GM12878 (cell line): ENCODE results near the gene OLFM1. TPM values are rescaled to one million over a fixed set of nuclear protein-coding genes. Genes with fewer than 3 reads are reported as not detected.

Source experiments
- ATAC-seq: fragments of 200-7000 bp; cut with Tn5 transposase; 3 replicates; pipeline ENCODE4 v1.9.1; 2020; ENCODE audit warnings: mild to moderate bottlenecking, moderate library complexity
- BruUV-seq: library from RNA; stranded (reverse); fragments of 400-500 nt; replicated peaks from 2 replicates; lab custom pipeline; 2021; lab: Mats Ljungman, UMichigan
- CTCF ChIA-PET: fragments of 300-600 bp; sonication (Branson Sonifier 250); formaldehyde crosslinking; extraction: SDS; loops from one replicate; lab custom pipeline; 2021; ENCODE audit warnings: inconsistent platforms; lab: Yijun Ruan, JAX
- POLR2A ChIA-PET: fragments of 350-600 bp; formaldehyde crosslinking; extraction: SDS; loops from one replicate; lab custom pipeline; 2021; ENCODE audit warnings: inconsistent platforms; lab: Charles Lee
- RAD21 ChIA-PET: fragments of 300-600 bp; sonication (Branson Sonifier 250); formaldehyde crosslinking; loops from one replicate; lab custom pipeline; 2023; ENCODE audit warnings: antibody characterized with exemption; ENCODE audit not compliant: unreplicated experiment; lab: Charles Lee
- SMC1A ChIA-PET: fragments of 300-600 bp; sonication (Branson Sonifier 250); formaldehyde crosslinking; loops from one replicate; lab custom pipeline; 2023; ENCODE audit not compliant: unreplicated experiment, uncharacterized antibody; lab: Charles Lee
- DNase-seq: peaks from one replicate; pipeline ENCODE4 v3.0.0-alpha.2; 2011; ENCODE audit warnings: low read depth, low spot score
- FAIRE-seq: peaks from 3 replicates; lab custom pipeline; 2011; peaks lifted over from hg19 to GRCh38; lab: Jason Lieb, UNC
- H2AFZ ChIP-seq: 2 replicates; pipeline ENCODE4 v1.6.0; 2011; ENCODE audit warnings: low read depth, low read length, control low read depth; ENCODE audit not compliant: control insufficient read depth
- H3K27ac ChIP-seq: 2 replicates; pipeline ENCODE4 v1.5.1; 2011; ENCODE audit warnings: control low read depth; ENCODE audit not compliant: control insufficient read depth, insufficient read depth
- H3K27me3 ChIP-seq, 2 experiments: replicated peaks in 1 of 2; 2 replicates each; pipeline versions ENCODE4 v1.6.0 to v1.6.1; 2011; ENCODE audit warnings: low read length in 1 of 2; ENCODE audit not compliant: control insufficient read depth in 2 of 2, insufficient read depth in 2 of 2
- H3K36me3 ChIP-seq, 2 experiments: 2 replicates each; pipeline ENCODE4 v1.5.1; 2011; ENCODE audit warnings: low read length in 1 of 2; ENCODE audit not compliant: control insufficient read depth in 2 of 2, insufficient read depth in 2 of 2
- H3K4me1 ChIP-seq: 2 replicates; pipeline ENCODE4 v1.6.1; 2011; ENCODE audit warnings: mild to moderate bottlenecking, low read length, moderate library complexity, mixed read lengths; ENCODE audit not compliant: control insufficient read depth, insufficient read depth
- H3K4me2 ChIP-seq: 2 replicates; pipeline ENCODE4 v1.6.0; 2011; ENCODE audit warnings: control low read depth; ENCODE audit not compliant: control insufficient read depth, insufficient read depth
- H3K4me3 ChIP-seq: fragments of 200-600 bp; sonication (generic); 2 replicates; pipeline ENCODE4 v1.5.1; 2016
- H3K79me2 ChIP-seq: 2 replicates; pipeline ENCODE4 v1.6.0; 2011; ENCODE audit warnings: low read length; ENCODE audit not compliant: control insufficient read depth, insufficient read depth
- H3K9ac ChIP-seq: 2 replicates; pipeline ENCODE4 v1.8.0; 2011; ENCODE audit warnings: low read length, control low read depth, mixed read lengths; ENCODE audit not compliant: control insufficient read depth, insufficient read depth
- H3K9me3 ChIP-seq: replicated peaks from 3 replicates; pipeline ENCODE4 v1.5.1; 2011; ENCODE audit warnings: mild to moderate bottlenecking, low read length; ENCODE audit not compliant: control insufficient read depth, insufficient read depth
- H4K20me1 ChIP-seq: 2 replicates; pipeline ENCODE4 v1.6.0; 2011; ENCODE audit not compliant: control insufficient read depth, insufficient read depth
- ASH2L ChIP-seq: fragments of 300-600, 200-600 bp; sonication (generic); IDR thresholded peaks from 2 replicates; pipeline ENCODE4 v1.6.1; 2017; ENCODE audit warnings: low read depth, mild to moderate bottlenecking, borderline replicate concordance
- ATF3 ChIP-seq: IDR thresholded peaks from 2 replicates; pipeline ENCODE4 v1.6.1; 2011; ENCODE audit warnings: low read depth, mild to moderate bottlenecking, low read length, moderate library complexity, borderline replicate concordance; ENCODE audit errors: extremely low read depth
- BCL11A ChIP-seq: IDR thresholded peaks from 2 replicates; pipeline ENCODE4 v1.6.1; 2011; ENCODE audit warnings: low read depth, low read length
- ESRRA ChIP-seq: IDR thresholded peaks from 2 replicates; pipeline ENCODE4 v1.6.1; 2012; ENCODE audit warnings: mild to moderate bottlenecking, low read length, improper control_type of control experiment
- ETV6 ChIP-seq, 2 experiments: fragments of 450-650 bp in 1 of 2; IDR thresholded peaks in 1 of 2; conservative IDR thresholded peaks in 1 of 2; 2 replicates each; pipeline ENCODE4 v1.6.1; 2014; ENCODE audit warnings: antibody characterized with exemption in 1 of 2, borderline replicate concordance in 1 of 2, low read depth in 1 of 2, mild to moderate bottlenecking in 1 of 2, moderate library complexity in 1 of 2
- KDM1A ChIP-seq: fragments of 200-600 bp; sonication (generic); IDR thresholded peaks from 2 replicates; pipeline ENCODE4 v1.6.1; 2016; ENCODE audit warnings: borderline replicate concordance
- MTA2 ChIP-seq: fragments of 450-650 bp; IDR thresholded peaks from 2 replicates; pipeline ENCODE4 v1.6.1; 2016; ENCODE audit warnings: low read depth, mild to moderate bottlenecking, moderate library complexity
- MTA3 ChIP-seq: IDR thresholded peaks from 2 replicates; pipeline ENCODE4 v1.6.1; 2012; ENCODE audit warnings: low read length, inconsistent platforms, borderline replicate concordance
- PBX3 ChIP-seq: IDR thresholded peaks from 2 replicates; pipeline ENCODE4 v1.6.1; 2011; ENCODE audit warnings: mild to moderate bottlenecking, low read depth, low read length, moderate library complexity; ENCODE audit not compliant: insufficient replicate concordance
- SMARCA5 ChIP-seq: fragments of 450-650 bp; IDR thresholded peaks from 2 replicates; pipeline ENCODE4 v1.6.1; 2017; ENCODE audit warnings: mild to moderate bottlenecking
- SREBF2 ChIP-seq: IDR thresholded peaks from 2 replicates; pipeline ENCODE4 v1.6.1; 2012; ENCODE audit warnings: mild to moderate bottlenecking, low read length
- TARDBP ChIP-seq: IDR thresholded peaks from 2 replicates; pipeline ENCODE4 v1.6.1; 2016; ENCODE audit warnings: borderline replicate concordance
- TCF7 ChIP-seq: IDR thresholded peaks from 2 replicates; pipeline ENCODE4 v1.6.1; 2014; ENCODE audit warnings: antibody characterized with exemption, borderline replicate concordance
- YBX1 ChIP-seq: fragments of 450-650 bp; IDR thresholded peaks from 2 replicates; pipeline ENCODE4 v1.6.1; 2016; ENCODE audit warnings: antibody characterized with exemption
- whole genome bisulfite sequencing: methylation state at CpG from one replicate; pipeline ENCODE4 v1.1.6; 2016; ENCODE audit warnings: low lambda C conversion rate; ENCODE audit not compliant: insufficient replicate concordance, insufficient coverage; ENCODE audit errors: missing lambda C conversion rate; 5-methylcytosine and 5-hydroxymethylcytosine counted together
- in situ Hi-C: fragments of 300-500 bp; cut with MboI; formaldehyde crosslinking; loops from 9 replicates; pipeline ENCODE4 v1.14.3; 2018; ENCODE audit warnings: mixed read lengths
- intact Hi-C: fragments of 100-400 bp; cut with micrococcal nuclease; formaldehyde crosslinking; loops from one replicate; pipeline ENCODE4 v1.14.2; 2022; ENCODE audit not compliant: unreplicated experiment
- polyA plus RNA-seq, 11 experiments: library from polyadenylated mRNA; depleted of rRNA in 4 of 11; unstranded in 6 of 11; stranded (reverse) in 5 of 11; fragments of >200 nt; fragmentation: Nextera tagmentation in 4 of 11; fragmentation: Illumina TruSeq in 1 of 11; extraction: Ambion mirVana in 4 of 11; extraction: Trizol in 1 of 11; gene quantifications; 1 replicate in 1 of 11; 2 replicates in 10 of 11; pipeline versions ENCODE4 v1.2.1 to v1.2.3, GENCODE V29; 2011 to 2016; ENCODE audit warnings: inconsistent platforms in 2 of 11, missing spikeins in 2 of 11, low read depth in 1 of 11
- total RNA-seq, 4 experiments: library from RNA; depleted of rRNA in 3 of 4; stranded (reverse); fragments of >200 nt in 3 of 4; fragmentation: Illumina TruSeq in 1 of 4; extraction: Trizol in 1 of 4; gene quantifications; 2 replicates each; pipeline versions ENCODE4 v1.2.1 to v1.2.3, GENCODE V29; 2013 to 2021
- TF ChIP-seq, protein P1 (sequence below): fragments of 150-350 bp; IDR thresholded peaks from 2 replicates; pipeline ENCODE4 v1.6.1; 2014; ENCODE audit warnings: mild to moderate bottlenecking, low read depth, low read length

OLFM1 gene
- total and polyA plus RNA-seq, 10 of the 15 experiments (the other 5 are each of a cell fraction or from before 2014, with no cell fraction given): not detected

DNA sequence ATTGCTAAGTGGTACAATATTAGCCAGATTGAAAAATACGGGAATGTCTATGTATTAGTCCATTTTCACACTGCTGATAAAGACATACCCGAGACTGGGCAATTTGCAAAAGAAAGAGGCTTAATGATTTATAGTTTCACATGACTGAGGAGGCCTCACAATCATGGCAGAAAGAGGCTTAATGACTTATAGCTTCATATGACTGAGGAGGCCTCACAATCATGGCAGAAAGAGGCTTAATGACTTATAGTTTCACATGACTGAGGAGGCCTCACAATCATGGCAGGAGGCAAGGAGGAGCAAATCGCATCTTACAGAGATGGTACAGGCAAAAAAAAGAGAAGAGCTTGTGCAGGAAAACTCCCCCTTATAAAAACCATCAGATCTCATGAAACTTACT, 32.3 kb upstream of the OLFM1 start:
- H2AFZ ChIP-seq: no peak overlapping the region
- no peak for DNase-seq
- SMC1A ChIA-PET: no interaction called here

More for the DNA sequence above, 32.3 kb upstream of the OLFM1 start:
- Histone ChIP-seq H3K27me3 (no peaks in the 10 kb centered on the region; a peak in 1 of 4 replicates), H3K4me3 (no peak overlapping the region), H3K36me3 (no peaks in the 10 kb centered on the region), H3K79me2 (no peaks in the 10 kb centered on the region), H3K27ac (no peak overlapping the region), H3K4me1 (peaks cover 5% of the 10 kb centered on the region), H3K9ac (no peak overlapping the region), H3K9me3 (peaks cover 3% of the 10 kb centered on the region; the same call in 1 of the 3 replicates), H4K20me1 (no peaks in the 10 kb centered on the region), H3K4me2 (no peak overlapping the region)
- in situ Hi-C loops: no loop called here
- no TSS peak for BruUV-seq
- ATAC-seq: no peak
- CTCF ChIA-PET: interaction anchor here (0.6 kb wide), 1 partner anchor 756 kb away, joined by 3 read pairs; no protein-coding TSS in a partner anchor
- no peak for FAIRE-seq
- RAD21 ChIA-PET: no interaction called here
- intact Hi-C loops: no loop called here
- POLR2A ChIA-PET: no interaction called here
- TF ChIP-seq SMARCA5 (no peak), PBX3 (no peak), ESRRA (no peak), TCF7 (no peak), MTA3 (no peak), ATF3 (no peak), MTA2 (no peak), YBX1 (no peak), BCL11A (no peak), SREBF2 (no peak), TARDBP (no peak), ASH2L (no peak), ETV6 (conservative IDR thresholded peaks at IDR 0.05 in 1 of 2, IDR thresholded peaks at IDR 0.05 in 1 of 2; ENCODE audit: borderline replicate concordance in 1 of 2, low read depth in 1 of 2) (no peak), KDM1A (no peak)
- TF ChIP-seq, protein P1, sequence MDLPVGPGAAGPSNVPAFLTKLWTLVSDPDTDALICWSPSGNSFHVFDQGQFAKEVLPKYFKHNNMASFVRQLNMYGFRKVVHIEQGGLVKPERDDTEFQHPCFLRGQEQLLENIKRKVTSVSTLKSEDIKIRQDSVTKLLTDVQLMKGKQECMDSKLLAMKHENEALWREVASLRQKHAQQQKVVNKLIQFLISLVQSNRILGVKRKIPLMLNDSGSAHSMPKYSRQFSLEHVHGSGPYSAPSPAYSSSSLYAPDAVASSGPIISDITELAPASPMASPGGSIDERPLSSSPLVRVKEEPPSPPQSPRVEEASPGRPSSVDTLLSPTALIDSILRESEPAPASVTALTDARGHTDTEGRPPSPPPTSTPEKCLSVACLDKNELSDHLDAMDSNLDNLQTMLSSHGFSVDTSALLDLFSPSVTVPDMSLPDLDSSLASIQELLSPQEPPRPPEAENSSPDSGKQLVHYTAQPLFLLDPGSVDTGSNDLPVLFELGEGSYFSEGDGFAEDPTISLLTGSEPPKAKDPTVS: no peak
- WGBS: 17% methylated on average over 3 of the region's 3 CpGs
